Activated naive CD8-positive, alpha-beta T cell treated with anti-CD3 and anti-CD28 coated beads for 36 hours (primary cell): ENCODE results near the gene ZNF462. TPM values are rescaled to one million over a fixed set of nuclear protein-coding genes. Genes with fewer than 3 reads are reported as not detected.
"Not testable (repeated sequence)": the region's sequence is repeated elsewhere in the genome, so short reads cannot be mapped to it uniquely, and the experiment has no call there.

Experiments
- DNase-seq: peaks from one replicate; pipeline ENCODE4 v3.0.0; 2021
- H3K27ac Mint-ChIP-seq: one replicate; pipeline ENCODE4 v1.8.0; 2022; ENCODE audit warnings: mild to moderate bottlenecking, moderate library complexity, mixed read lengths
- H3K27me3 Mint-ChIP-seq: one replicate; pipeline ENCODE4 v1.8.0; 2022; ENCODE audit warnings: mild to moderate bottlenecking, mixed read lengths
- H3K36me3 Mint-ChIP-seq: one replicate; pipeline ENCODE4 v1.8.0; 2021; ENCODE audit warnings: mild to moderate bottlenecking, mixed read lengths
- H3K4me1 Mint-ChIP-seq: one replicate; pipeline ENCODE4 v1.8.0; 2021; ENCODE audit warnings: mixed read lengths
- H3K4me3 Mint-ChIP-seq: one replicate; pipeline ENCODE4 v1.8.0; 2022; ENCODE audit warnings: mild to moderate bottlenecking, moderate library complexity, mixed read lengths
- H3K9me3 Mint-ChIP-seq: one replicate; pipeline ENCODE4 v1.8.0; 2022; ENCODE audit warnings: mixed read lengths
- total RNA-seq, 2 experiments: library from RNA; stranded (reverse); gene quantifications; one replicate each; pipeline ENCODE4 v1.2.3, GENCODE V29; 2021

The ZNF462 gene
- under 1 TPM in 1 of 2 experiments, not detected in 1; 0.23 TPM for total RNA-seq

GRCh38 chr9:106862821-106863720 is at the start of gene ZNF462:
Gene ZNF462 (plus strand): TSS chr9:106863166. CDS start chr9:106923384, 60,218 bp downstream.
- DNase-seq: no peak
- peaks cover 82% of the 10 kb centered on the region for H3K27me3 Mint-ChIP-seq
- peak within 1 kb of the TSS; percentile 70 for H3K4me3 Mint-ChIP-seq
- H3K36me3 Mint-ChIP-seq: peaks cover 5% of the 10 kb centered on the region
- H3K4me1 Mint-ChIP-seq: peaks cover 25% of the 10 kb centered on the region
- H3K9me3 Mint-ChIP-seq: peaks cover 2% of the 10 kb centered on the region
- H3K27ac Mint-ChIP-seq: no peak within 1 kb of the TSS

- H3K4me3 Mint-ChIP-seq: no peak overlapping the region
- no peaks in the 10 kb centered on the region for H3K4me1 Mint-ChIP-seq
- no peak for DNase-seq
- no peaks in the 10 kb centered on the region for H3K36me3 Mint-ChIP-seq
- no peak overlapping the region for H3K27ac Mint-ChIP-seq
- peaks cover 16% of the 10 kb centered on the region for H3K9me3 Mint-ChIP-seq
- H3K27me3 Mint-ChIP-seq: no peaks in the 10 kb centered on the region
Observed at GRCh38 chr9:106816524-106816923, 46.4 kb upstream of the ZNF462 start.

GRCh38 chr9:106818034-106818433 is 44.9 kb upstream of the ZNF462 start:
- Mint-ChIP-seq H3K4me3 (no peak overlapping the region), H3K27me3 (peaks cover 3% of the 10 kb centered on the region), H3K36me3 (no peaks in the 10 kb centered on the region), H3K9me3 (peaks cover 9% of the 10 kb centered on the region), H3K27ac (no peak overlapping the region), H3K4me1 (no peaks in the 10 kb centered on the region)
- DNase-seq: no peak

GRCh38 chr9:106820866-106821265 is 42.1 kb upstream of the ZNF462 start:
- Mint-ChIP-seq H3K4me1 (no peaks in the 10 kb centered on the region), H3K27ac (no peak overlapping the region), H3K4me3 (no peak overlapping the region), H3K36me3 (no peaks in the 10 kb centered on the region), H3K27me3 (peaks cover 3% of the 10 kb centered on the region), H3K9me3 (peaks cover 6% of the 10 kb centered on the region)
- no peak for DNase-seq

- peaks cover 6% of the 10 kb centered on the region for H3K9me3 Mint-ChIP-seq
Observed at GRCh38 chr9:106828070-106828469, 34.9 kb upstream of the ZNF462 start.

GRCh38 chr9:106828965-106829364 is 34.0 kb upstream of the ZNF462 start:
- H3K4me3 Mint-ChIP-seq: no peak overlapping the region
- H3K4me1 Mint-ChIP-seq: no peaks in the 10 kb centered on the region
- peaks cover 9% of the 10 kb centered on the region for H3K27me3 Mint-ChIP-seq
- H3K36me3 Mint-ChIP-seq: no peaks in the 10 kb centered on the region
- no peak overlapping the region for H3K27ac Mint-ChIP-seq
- peaks cover 8% of the 10 kb centered on the region for H3K9me3 Mint-ChIP-seq
- DNase-seq: no peak

More at GRCh38 chr9:106828070-106828469, 34.9 kb upstream of the ZNF462 start:
- DNase-seq: no peak
- no peaks in the 10 kb centered on the region for H3K36me3 Mint-ChIP-seq
- H3K27ac Mint-ChIP-seq: no peak overlapping the region
- no peak overlapping the region for H3K4me3 Mint-ChIP-seq
- H3K27me3 Mint-ChIP-seq: peaks cover under 1% of the 10 kb centered on the region
- no peaks in the 10 kb centered on the region for H3K4me1 Mint-ChIP-seq

GRCh38 chr9:106829666-106830408 is 33.1 kb upstream of the ZNF462 start:
- Mint-ChIP-seq H3K4me3 (no peak overlapping the region), H3K27me3 (peaks cover 12% of the 10 kb centered on the region), H3K9me3 (peaks cover 8% of the 10 kb centered on the region), H3K27ac (no peak overlapping the region), H3K4me1 (no peaks in the 10 kb centered on the region), H3K36me3 (no peaks in the 10 kb centered on the region)
- DNase-seq: no peak

GRCh38 chr9:106830527-106831150 is 32.3 kb upstream of the ZNF462 start:
- Mint-ChIP-seq H3K27me3 (peaks cover 12% of the 10 kb centered on the region), H3K4me3 (no peak overlapping the region), H3K27ac (no peak overlapping the region), H3K4me1 (no peaks in the 10 kb centered on the region), H3K9me3 (peaks cover 11% of the 10 kb centered on the region), H3K36me3 (no peaks in the 10 kb centered on the region)
- no peak for DNase-seq

- no peak overlapping the region for H3K27ac Mint-ChIP-seq
- no peaks in the 10 kb centered on the region for H3K4me1 Mint-ChIP-seq
- peaks cover 11% of the 10 kb centered on the region for H3K9me3 Mint-ChIP-seq
- H3K27me3 Mint-ChIP-seq: peaks cover 12% of the 10 kb centered on the region
- H3K4me3 Mint-ChIP-seq: no peak overlapping the region
- no peak for DNase-seq
- H3K36me3 Mint-ChIP-seq: no peaks in the 10 kb centered on the region
Observed at GRCh38 chr9:106834888-106835287, 28.1 kb upstream of the ZNF462 start.

GRCh38 chr9:106835840-106836239 is 27.1 kb upstream of the ZNF462 start:
- H3K4me1 Mint-ChIP-seq: no peaks in the 10 kb centered on the region
- no peak for DNase-seq
- H3K36me3 Mint-ChIP-seq: no peaks in the 10 kb centered on the region
- no peak overlapping the region for H3K27ac Mint-ChIP-seq
- peaks cover 11% of the 10 kb centered on the region for H3K9me3 Mint-ChIP-seq
- H3K4me3 Mint-ChIP-seq: no peak overlapping the region
- H3K27me3 Mint-ChIP-seq: peaks cover 12% of the 10 kb centered on the region

GRCh38 chr9:106843371-106843770 is 19.6 kb upstream of the ZNF462 start:
- Mint-ChIP-seq H3K36me3 (no peaks in the 10 kb centered on the region), H3K27ac (no peak overlapping the region), H3K27me3 (no peaks in the 10 kb centered on the region), H3K4me1 (no peaks in the 10 kb centered on the region), H3K4me3 (no peak overlapping the region), H3K9me3 (no peaks in the 10 kb centered on the region)
- DNase-seq: no peak

- no peaks in the 10 kb centered on the region for H3K9me3 Mint-ChIP-seq
- H3K4me1 Mint-ChIP-seq: no peaks in the 10 kb centered on the region
- H3K27ac Mint-ChIP-seq: no peak overlapping the region
- no peaks in the 10 kb centered on the region for H3K27me3 Mint-ChIP-seq
- DNase-seq: no peak
- no peak overlapping the region for H3K4me3 Mint-ChIP-seq
- no peaks in the 10 kb centered on the region for H3K36me3 Mint-ChIP-seq
Observed at GRCh38 chr9:106846307-106846706, 16.7 kb upstream of the ZNF462 start.

- no peak overlapping the region for H3K27ac Mint-ChIP-seq
- no peak overlapping the region for H3K4me3 Mint-ChIP-seq
- DNase-seq: no peak
- no peaks in the 10 kb centered on the region for H3K4me1 Mint-ChIP-seq
- no peaks in the 10 kb centered on the region for H3K27me3 Mint-ChIP-seq
- no peaks in the 10 kb centered on the region for H3K36me3 Mint-ChIP-seq
- H3K9me3 Mint-ChIP-seq: no peaks in the 10 kb centered on the region
Observed at GRCh38 chr9:106846857-106847256, 16.1 kb upstream of the ZNF462 start.

- not testable (repeated sequence) for H3K9me3 Mint-ChIP-seq, H3K4me3 Mint-ChIP-seq, H3K27ac Mint-ChIP-seq, H3K27me3 Mint-ChIP-seq, DNase-seq, H3K4me1 Mint-ChIP-seq, H3K36me3 Mint-ChIP-seq
Observed at GRCh38 chr9:106851640-106852039, 11.3 kb upstream of the ZNF462 start.

GRCh38 chr9:106857811-106858470 is 5.0 kb upstream of the ZNF462 start:
- no peak for DNase-seq
- peaks cover 57% of the 10 kb centered on the region for H3K27me3 Mint-ChIP-seq
- peaks cover 20% of the 10 kb centered on the region for H3K4me1 Mint-ChIP-seq
- no peak overlapping the region for H3K27ac Mint-ChIP-seq
- H3K4me3 Mint-ChIP-seq: no peak overlapping the region
- H3K9me3 Mint-ChIP-seq: peaks cover 2% of the 10 kb centered on the region
- peaks cover 5% of the 10 kb centered on the region for H3K36me3 Mint-ChIP-seq
